ENCODE data around the gene FRAT2.

Gene FRAT2

DNA sequence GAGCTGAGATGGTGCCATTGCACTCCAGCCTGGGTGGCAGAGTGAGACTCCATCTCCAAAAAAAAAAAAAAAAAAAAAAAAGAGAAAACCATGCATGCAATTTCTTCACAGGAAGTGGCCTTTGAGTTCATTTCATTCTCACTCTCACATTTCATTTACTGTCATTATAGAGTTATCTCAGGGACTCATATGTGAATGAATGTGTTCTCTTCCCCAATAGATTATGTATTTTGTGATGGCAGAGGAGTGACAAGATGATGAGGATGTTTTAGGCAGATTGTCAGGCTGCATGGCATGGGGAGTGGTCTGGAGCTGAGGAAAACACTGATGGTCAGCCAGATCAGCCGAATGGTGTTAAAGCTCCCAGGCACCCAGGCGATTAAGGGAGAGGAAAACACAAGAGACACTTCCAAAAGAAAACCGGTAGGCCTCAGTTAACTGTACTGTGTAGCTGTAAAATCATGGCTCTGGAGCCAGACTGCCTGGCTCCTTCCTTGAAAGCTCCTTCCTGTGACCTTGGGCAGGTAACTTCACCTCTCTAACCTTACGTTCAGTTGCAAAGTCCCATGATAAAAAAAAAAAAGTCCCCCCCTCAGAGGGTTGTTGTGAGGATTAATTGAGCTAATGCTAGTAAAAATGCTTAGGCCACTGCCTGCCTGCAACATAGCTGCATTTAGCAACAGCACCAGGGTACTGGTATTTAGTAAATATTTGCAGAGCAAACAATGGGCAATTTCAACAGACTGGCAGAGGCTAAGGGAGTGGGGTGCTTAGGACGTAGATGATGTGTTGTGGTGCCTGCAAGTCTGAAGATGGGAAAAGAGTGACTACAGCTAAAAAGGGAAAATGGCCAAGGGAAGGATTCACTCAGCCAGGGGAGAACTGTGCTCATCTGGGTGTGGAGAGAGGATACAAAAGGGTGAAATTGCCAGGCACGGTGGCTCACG is 6.9 kb downstream of the FRAT2 start:
- TF ChIP-seq POLR2A (IDR thresholded peaks at IDR 0.05; ENCODE audit: extremely low read depth, insufficient read length) (no peak), MYC (IDR thresholded peaks at IDR 0.05; ENCODE audit: low read depth, low read length) (no peak)
- TF ChIP-seq, protein P1, sequence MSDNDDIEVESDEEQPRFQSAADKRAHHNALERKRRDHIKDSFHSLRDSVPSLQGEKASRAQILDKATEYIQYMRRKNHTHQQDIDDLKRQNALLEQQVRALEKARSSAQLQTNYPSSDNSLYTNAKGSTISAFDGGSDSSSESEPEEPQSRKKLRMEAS (IDR thresholded peaks at IDR 0.05; ENCODE audit: low read depth, low read length) = no peak
- TF ChIP-seq, protein P2, sequence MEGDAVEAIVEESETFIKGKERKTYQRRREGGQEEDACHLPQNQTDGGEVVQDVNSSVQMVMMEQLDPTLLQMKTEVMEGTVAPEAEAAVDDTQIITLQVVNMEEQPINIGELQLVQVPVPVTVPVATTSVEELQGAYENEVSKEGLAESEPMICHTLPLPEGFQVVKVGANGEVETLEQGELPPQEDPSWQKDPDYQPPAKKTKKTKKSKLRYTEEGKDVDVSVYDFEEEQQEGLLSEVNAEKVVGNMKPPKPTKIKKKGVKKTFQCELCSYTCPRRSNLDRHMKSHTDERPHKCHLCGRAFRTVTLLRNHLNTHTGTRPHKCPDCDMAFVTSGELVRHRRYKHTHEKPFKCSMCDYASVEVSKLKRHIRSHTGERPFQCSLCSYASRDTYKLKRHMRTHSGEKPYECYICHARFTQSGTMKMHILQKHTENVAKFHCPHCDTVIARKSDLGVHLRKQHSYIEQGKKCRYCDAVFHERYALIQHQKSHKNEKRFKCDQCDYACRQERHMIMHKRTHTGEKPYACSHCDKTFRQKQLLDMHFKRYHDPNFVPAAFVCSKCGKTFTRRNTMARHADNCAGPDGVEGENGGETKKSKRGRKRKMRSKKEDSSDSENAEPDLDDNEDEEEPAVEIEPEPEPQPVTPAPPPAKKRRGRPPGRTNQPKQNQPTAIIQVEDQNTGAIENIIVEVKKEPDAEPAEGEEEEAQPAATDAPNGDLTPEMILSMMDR (IDR thresholded peaks at IDR 0.05; ENCODE audit: low read depth, low read length) = no peak
- DNase-seq (ENCODE audit: low read depth) = no peak
- H3K4me3 ChIP-seq (ENCODE audit: low read depth, low read length) = no peak overlapping the region

DNA sequence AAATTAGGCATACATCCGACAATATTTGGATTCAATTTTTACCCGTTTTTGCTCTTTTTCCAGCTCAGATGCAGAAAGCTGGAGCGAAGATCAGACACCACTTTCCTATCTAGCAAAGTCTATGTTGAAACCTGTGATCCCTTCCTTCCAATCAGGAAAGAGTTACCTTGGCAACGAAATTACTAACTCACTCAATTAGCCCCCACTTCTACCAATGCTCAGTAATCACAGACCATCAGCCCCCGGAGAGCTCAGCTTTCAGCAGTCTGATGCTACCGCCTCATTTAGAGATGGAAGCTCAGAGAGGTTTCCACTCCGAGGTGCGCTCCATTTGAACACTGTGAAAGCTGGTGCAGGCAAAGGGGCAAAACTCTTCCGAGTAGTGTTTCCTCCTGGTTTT is 8.8 kb downstream of the FRAT2 start:
- no peak overlapping the region for H3K4me3 ChIP-seq (ENCODE audit: low read depth, low read length)
- DNase-seq (ENCODE audit: low read depth) = no peak
- TF ChIP-seq, protein P2 (IDR thresholded peaks at IDR 0.05; ENCODE audit: low read depth, low read length) = no peak
- TF ChIP-seq MYC (IDR thresholded peaks at IDR 0.05; ENCODE audit: low read depth, low read length) = no peak
- TF ChIP-seq, protein P1 (IDR thresholded peaks at IDR 0.05; ENCODE audit: low read depth, low read length) = no peak
- TF ChIP-seq POLR2A (IDR thresholded peaks at IDR 0.05; ENCODE audit: extremely low read depth, insufficient read length) = no peak

DNA sequence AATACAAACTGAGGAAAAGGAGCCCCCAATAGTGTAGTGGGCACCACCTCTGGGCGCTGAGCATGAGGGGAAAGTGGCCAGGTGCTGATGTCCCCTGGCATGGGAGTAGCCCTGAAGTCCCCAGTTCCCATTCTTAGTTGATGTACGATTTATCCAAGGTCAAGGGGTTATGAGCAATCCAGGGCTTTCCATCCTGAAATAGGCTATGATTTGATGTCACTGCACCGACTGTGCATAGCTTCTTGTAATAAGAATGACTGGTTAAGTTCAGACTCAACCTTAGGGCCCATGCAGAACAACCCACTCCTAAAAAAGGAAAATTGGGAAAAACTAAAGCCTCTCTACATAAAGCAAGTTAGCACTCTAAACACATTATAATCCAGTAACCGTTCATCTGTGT is 11.0 kb downstream of the FRAT2 start:
- TF ChIP-seq, protein P1 (IDR thresholded peaks at IDR 0.05; ENCODE audit: low read depth, low read length) = no peak
- TF ChIP-seq, protein P2 (IDR thresholded peaks at IDR 0.05; ENCODE audit: low read depth, low read length) = no peak
- TF ChIP-seq MYC (IDR thresholded peaks at IDR 0.05; ENCODE audit: low read depth, low read length) (no peak), POLR2A (IDR thresholded peaks at IDR 0.05; ENCODE audit: extremely low read depth, insufficient read length) (no peak)
- no peak overlapping the region for H3K4me3 ChIP-seq (ENCODE audit: low read depth, low read length)

DNA sequence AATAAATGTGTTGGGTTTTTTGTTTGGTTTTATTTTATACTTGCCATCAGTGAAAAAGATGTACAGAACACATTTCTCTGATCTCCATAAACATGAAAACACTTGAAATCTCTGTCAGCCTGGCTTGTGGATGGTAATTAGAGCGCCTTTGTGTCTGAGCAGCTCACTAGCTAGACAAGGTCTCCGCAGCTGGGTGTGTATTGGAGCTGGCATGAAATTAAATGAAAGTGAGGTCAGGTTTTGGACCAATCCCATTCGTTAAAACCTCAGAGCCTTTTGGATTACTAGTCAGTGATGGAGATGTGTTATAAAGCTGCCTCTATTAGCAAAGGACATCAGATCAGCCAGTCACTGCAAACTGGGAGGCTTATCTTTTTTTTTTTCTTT is 12.7 kb downstream of the FRAT2 start:
- no peak overlapping the region for H3K4me3 ChIP-seq (ENCODE audit: low read depth, low read length)
- DNase-seq (ENCODE audit: low read depth) = no peak
- TF ChIP-seq POLR2A (IDR thresholded peaks at IDR 0.05; ENCODE audit: extremely low read depth, insufficient read length) (no peak), MYC (IDR thresholded peaks at IDR 0.05; ENCODE audit: low read depth, low read length) (no peak)
- TF ChIP-seq, protein P2 (IDR thresholded peaks at IDR 0.05; ENCODE audit: low read depth, low read length) = no peak
- TF ChIP-seq, protein P1 (IDR thresholded peaks at IDR 0.05; ENCODE audit: low read depth, low read length) = no peak

More for the DNA sequence above, 11.0 kb downstream of the FRAT2 start:
- DNase-seq (ENCODE audit: low read depth) = no peak

DNA sequence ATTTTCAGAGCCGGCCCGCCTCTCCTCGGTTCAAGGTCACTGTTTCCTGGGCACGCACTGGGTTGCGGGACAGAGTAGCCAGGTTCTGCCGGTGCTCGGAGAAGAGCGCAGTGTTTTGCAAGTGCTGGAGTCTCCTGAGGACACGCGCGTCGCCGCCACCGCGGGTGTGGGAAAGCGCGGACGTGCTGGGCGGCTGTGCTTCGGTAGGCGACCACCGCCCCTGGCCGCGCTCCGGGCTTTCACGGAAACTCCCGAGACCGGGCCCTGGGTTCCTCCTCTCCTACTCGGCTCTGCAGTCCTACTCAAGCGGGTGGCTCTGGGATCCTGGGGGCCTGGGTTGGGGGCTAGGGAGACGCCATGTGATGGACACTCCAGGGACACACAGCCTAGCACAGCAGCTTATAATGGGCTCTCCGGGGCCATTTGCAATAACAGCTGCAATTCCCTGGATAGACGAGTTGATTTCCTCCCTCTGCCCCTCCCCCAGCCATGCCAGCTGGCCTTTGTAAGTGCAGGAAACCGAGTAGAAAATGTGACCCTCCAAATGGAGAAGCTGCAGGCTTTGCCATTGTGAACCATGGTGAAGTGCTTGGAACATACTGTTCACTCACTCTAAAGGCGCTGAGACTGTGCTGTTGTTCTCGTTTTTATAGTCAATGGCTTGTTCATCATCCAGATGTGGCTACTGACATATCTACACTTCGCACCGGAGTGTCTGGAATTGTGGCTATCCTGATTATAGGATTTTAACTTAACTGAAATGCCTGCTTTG is 13.3 kb downstream of the FRAT2 start:
- H3K4me3 ChIP-seq (ENCODE audit: low read depth, low read length) = no peak overlapping the region
- DNase-seq (ENCODE audit: low read depth) = peak; percentile 62
- TF ChIP-seq POLR2A (IDR thresholded peaks at IDR 0.05; ENCODE audit: extremely low read depth, insufficient read length) (no peak), MYC (IDR thresholded peaks at IDR 0.05; ENCODE audit: low read depth, low read length) (no peak)
- TF ChIP-seq, protein P1 (IDR thresholded peaks at IDR 0.05; ENCODE audit: low read depth, low read length) = no peak
